Lower lobe of right lung (tissue), 2 donors: ENCODE measurements around the gene C17orf78. TPM values are rescaled to one million over a fixed set of nuclear protein-coding genes. Genes with fewer than 3 reads are reported as not detected.
"Not testable (repeated sequence)": the region's sequence is repeated elsewhere in the genome, so short reads cannot be mapped to it uniquely, and the experiment has no call there.

ENCODE experiments used
- ATAC-seq, 2 donors: fragments of 200-7000 bp; cut with Tn5 transposase; one replicate each; pipeline ENCODE4 v1.9.1; 2020 to 2022; ENCODE audit warnings: mild to moderate bottlenecking in 2 of 2, moderate library complexity in 2 of 2
- DNase-seq: peaks from one replicate; pipeline ENCODE4 v3.0.0-alpha.2; 2020
- H3K27ac ChIP-seq: fragments of 200-600 bp; one replicate; pipeline ENCODE4 v1.8.0; 2022
- H3K27me3 ChIP-seq: fragments of 200-600 bp; one replicate; pipeline ENCODE4 v1.8.0; 2022; ENCODE audit warnings: low read depth
- H3K36me3 ChIP-seq: fragments of 200-600 bp; one replicate; pipeline ENCODE4 v1.8.0; 2022; ENCODE audit warnings: mild to moderate bottlenecking
- H3K4me1 ChIP-seq: fragments of 200-600 bp; one replicate; pipeline ENCODE4 v1.8.0; 2022
- H3K4me3 ChIP-seq: fragments of 200-600 bp; one replicate; pipeline ENCODE4 v1.8.0; 2022; ENCODE audit warnings: mild to moderate bottlenecking
- H3K9me3 ChIP-seq: fragments of 200-600 bp; one replicate; pipeline ENCODE4 v1.8.0; 2022
- intact Hi-C: fragments of 100-400 bp; cut with DNase I; formaldehyde crosslinking; loops from one replicate; pipeline ENCODE4 v1.11.0; 2022
- total RNA-seq: library from RNA; stranded (reverse); fragmentation: NEBNext Ultra II Directional; extraction: Animal tissue kit (Norgen Biotek cat#: 25700); gene quantifications from one replicate; pipeline ENCODE4 v1.2.1, GENCODE V29; 2021
- TF ChIP-seq, protein P1 (sequence below): fragments of 200-600 bp; IDR thresholded peaks from one replicate; pipeline ENCODE4 v1.8.0; 2022; ENCODE audit warnings: antibody characterized with exemption, mild to moderate bottlenecking
- donor health status: DM: no; HTN: yes; CAD: no; lungs with severe emphysema.

The C17orf78 gene
- total RNA-seq, 1 donor from 2014 or later, result not detected

DNA sequence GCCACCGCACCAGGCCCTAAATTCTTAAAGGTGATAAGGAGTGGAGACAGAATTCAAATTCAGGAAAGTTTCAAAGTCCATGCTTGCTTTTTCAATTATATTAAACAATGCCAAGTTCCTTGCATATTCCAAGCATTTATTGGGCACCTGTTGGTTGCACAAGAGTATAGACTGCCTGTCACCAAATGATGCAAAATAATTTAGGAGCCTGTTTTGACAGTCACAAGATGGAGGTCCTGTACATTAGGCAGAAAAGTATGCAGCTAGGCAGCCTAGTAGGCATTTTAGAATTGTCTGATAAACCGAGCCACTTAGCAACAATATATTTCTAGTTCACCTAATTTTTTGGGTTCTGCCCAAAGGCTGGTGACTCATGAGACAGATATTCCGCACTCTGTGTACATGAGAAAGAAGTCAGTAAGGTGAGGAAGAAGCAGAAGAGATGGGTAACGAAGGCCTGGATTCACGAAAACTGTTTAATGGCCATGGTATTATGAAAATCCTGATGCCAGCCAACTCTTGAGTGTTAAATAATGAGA, 23.5 kb downstream of the C17orf78 start:
- Histone ChIP-seq H3K27ac (no peak overlapping the region), H3K27me3 (no peaks in the 10 kb centered on the region), H3K9me3 (no peaks in the 10 kb centered on the region), H3K4me3 (no peak overlapping the region), H3K4me1 (no peaks in the 10 kb centered on the region), H3K36me3 (no peaks in the 10 kb centered on the region)
- intact Hi-C loops, result no loop called here
- no peak for ATAC-seq
- TF ChIP-seq, protein P1, sequence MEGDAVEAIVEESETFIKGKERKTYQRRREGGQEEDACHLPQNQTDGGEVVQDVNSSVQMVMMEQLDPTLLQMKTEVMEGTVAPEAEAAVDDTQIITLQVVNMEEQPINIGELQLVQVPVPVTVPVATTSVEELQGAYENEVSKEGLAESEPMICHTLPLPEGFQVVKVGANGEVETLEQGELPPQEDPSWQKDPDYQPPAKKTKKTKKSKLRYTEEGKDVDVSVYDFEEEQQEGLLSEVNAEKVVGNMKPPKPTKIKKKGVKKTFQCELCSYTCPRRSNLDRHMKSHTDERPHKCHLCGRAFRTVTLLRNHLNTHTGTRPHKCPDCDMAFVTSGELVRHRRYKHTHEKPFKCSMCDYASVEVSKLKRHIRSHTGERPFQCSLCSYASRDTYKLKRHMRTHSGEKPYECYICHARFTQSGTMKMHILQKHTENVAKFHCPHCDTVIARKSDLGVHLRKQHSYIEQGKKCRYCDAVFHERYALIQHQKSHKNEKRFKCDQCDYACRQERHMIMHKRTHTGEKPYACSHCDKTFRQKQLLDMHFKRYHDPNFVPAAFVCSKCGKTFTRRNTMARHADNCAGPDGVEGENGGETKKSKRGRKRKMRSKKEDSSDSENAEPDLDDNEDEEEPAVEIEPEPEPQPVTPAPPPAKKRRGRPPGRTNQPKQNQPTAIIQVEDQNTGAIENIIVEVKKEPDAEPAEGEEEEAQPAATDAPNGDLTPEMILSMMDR, result no peak
- DNase-seq, result no peak

DNA sequence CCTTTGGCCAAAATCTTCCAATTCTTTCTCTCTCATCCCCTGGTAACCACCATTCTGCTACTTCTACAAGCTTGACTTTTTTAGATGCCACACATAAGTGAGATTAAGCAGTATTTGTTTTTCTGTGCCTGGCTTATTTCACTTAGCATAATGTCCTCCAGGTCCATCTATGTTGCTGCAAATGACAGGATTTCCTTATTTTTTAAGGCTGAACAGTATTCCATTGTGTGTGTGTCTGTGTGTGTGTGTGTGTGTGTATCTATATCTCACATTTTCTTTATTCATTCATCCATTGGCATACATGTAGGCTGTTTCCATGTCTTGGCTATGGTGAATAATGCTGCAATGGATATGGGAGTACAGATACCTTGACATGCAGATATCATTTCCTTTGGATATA, 24.7 kb downstream of the C17orf78 start:
- no peaks in the 10 kb centered on the region for H3K27me3 ChIP-seq
- no peaks in the 10 kb centered on the region for H3K9me3 ChIP-seq
- ATAC-seq (no peak), DNase-seq (no peak)
- intact Hi-C loops, result no loop called here
- peaks cover 8% of the 10 kb centered on the region for H3K4me1 ChIP-seq
- TF ChIP-seq, protein P1, result no peak
- no peak overlapping the region for H3K4me3 ChIP-seq
- no peaks in the 10 kb centered on the region for H3K36me3 ChIP-seq
- no peak overlapping the region for H3K27ac ChIP-seq

DNA sequence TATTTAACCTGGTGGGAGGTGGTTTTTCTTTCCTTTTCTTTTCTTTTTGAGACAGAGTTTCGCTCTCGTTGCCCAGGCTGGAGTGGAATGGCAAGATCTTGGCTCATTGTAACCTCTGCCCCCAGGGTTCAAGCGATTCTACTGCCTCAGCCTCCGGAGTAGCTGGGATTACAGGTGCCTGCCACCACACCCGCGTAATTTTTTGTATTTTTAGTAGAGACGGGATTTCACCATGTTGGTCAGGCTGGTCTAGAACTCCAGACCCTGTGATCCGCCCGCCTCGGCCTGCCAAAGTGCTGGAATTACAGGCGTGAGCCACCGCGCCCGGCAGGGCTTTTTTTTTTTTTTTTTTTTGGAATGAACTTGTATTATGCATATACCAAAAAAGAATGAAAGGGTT, 29.7 kb downstream of the C17orf78 start:
- peaks cover 24% of the 10 kb centered on the region for H3K4me1 ChIP-seq
- H3K36me3 ChIP-seq, H3K27ac ChIP-seq, H3K9me3 ChIP-seq, ATAC-seq, DNase-seq, H3K27me3 ChIP-seq, intact Hi-C loops: not testable (repeated sequence)
- H3K4me3 ChIP-seq, result peak overlapping the region; percentile 96

DNA sequence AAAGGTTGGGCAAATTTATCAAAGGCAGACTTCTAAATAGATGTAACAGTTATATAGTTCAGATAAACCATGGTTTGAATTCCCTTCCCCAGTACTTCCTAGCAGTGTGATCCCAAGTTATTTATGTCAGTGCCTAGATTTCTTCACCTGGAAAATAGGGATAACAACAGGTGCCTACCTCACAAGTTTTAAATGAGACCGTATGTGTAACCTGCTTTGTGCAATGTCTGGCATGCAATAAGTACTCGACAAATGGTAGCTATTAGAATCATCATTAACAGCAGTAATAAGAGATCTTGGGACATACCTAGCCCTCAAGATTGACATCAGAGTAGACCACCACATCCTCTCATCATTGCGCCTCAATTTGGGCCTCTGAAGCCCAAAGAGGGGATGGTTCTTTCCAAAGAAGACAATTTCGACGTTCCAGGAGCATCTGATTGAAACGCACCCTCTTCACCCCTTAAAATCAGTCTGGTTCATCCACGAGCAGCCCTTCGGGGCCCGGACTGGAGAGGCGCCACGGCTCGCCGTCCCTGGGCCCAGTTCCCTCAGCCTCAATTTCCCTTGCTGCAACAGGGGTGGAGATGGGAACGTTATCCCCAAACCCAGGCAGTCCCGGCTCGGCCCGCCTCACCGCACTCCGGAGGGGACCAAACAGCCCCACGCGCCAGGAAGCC, 30.3 kb downstream of the C17orf78 start:
- no peaks in the 10 kb centered on the region for H3K9me3 ChIP-seq
- DNase-seq (no peak), ATAC-seq (peak in 1 of 2 donors; percentile 53)
- H3K4me1 ChIP-seq, result peaks cover 24% of the 10 kb centered on the region
- intact Hi-C loops, result no loop called here
- peak overlapping the region; percentile 89 for H3K27ac ChIP-seq
- peak overlapping the region; percentile 96 for H3K4me3 ChIP-seq
- H3K36me3 ChIP-seq, result peaks cover 2% of the 10 kb centered on the region
- TF ChIP-seq, protein P1, result no peak
- H3K27me3 ChIP-seq, result no peaks in the 10 kb centered on the region

DNA sequence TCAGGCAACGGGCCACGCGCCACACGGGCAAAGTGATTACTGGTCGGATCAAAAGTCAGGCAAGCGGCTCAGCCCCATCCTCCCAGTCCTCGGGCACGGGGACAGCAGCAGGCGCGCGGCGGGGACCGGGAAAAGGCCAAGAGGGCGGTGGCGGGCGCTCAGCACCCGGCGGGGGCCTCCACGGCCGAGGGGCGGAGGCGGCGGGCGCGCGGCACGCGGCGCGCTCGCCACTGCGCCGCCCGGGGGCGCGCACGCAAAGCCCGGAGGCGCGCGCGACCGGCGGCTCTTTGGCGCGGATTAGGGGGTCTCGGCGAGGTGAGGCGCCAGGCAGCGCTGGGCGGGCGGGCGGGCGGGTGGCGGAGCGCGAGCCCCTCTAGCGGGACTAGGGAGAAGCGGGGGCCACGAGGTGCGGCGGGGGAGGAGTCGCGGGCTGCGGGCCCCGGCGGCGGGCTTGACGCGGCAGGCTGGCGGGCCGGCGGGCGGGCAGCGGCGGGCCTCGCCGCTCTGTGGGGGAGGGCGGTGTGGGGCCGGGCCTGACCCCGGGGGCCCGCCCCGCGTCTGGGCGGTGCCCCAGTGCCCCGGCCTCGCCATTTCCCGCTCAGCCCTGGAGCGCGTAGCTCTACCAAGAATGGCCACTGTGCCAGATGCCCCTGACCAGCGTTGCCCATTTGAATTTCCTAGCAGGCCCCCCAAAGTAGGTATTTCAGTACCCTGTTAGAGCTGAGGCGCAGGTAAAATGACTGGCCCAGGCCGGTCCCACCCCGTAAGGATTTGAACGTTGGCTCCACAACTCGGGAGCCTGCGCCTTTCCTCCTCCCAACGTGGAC, 31.1 kb downstream of the C17orf78 start, which contains the start of the genes ACACA and TADA2A:
TSS of gene ACACA (minus strand) at position 202 of the 827 bp plus-strand sequence. CDS start 537 bp downstream, outside the sequence.
TSS of gene TADA2A (plus strand) at position 252 of the 827 bp plus-strand sequence. CDS start 4,480 bp downstream, outside the sequence.
- peak within 1 kb of the TSS; percentile 96 for H3K4me3 ChIP-seq
- DNase-seq (peak; percentile 87), ATAC-seq (peak; percentile 98 to 99)
- TF ChIP-seq, protein P1, result no peak
- H3K27me3 ChIP-seq, result no peaks in the 10 kb centered on the region
- H3K36me3 ChIP-seq, result peaks cover 9% of the 10 kb centered on the region
- H3K4me1 ChIP-seq, result peaks cover 24% of the 10 kb centered on the region
- intact Hi-C loops, result no loop called here
- H3K9me3 ChIP-seq, result no peaks in the 10 kb centered on the region
- peak within 1 kb of the TSS; percentile 89 for H3K27ac ChIP-seq

DNA sequence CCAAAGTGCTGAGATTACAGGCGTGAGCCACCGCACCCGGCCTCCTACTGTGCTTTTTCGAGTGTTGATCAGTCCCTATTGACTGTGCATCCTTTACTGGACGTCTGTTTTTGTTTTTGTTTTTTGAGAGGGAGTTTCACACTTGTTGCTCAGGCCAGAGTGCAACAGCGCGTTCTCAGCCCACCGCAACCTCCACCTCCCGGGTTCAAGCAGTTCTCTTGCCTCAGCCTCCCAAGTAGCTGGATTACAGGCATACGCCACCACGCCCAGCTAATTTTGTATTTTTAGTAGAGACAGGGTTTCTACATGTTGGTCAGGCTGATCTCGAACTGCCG, 32.3 kb downstream of the C17orf78 start:
- ATAC-seq, DNase-seq, H3K4me3 ChIP-seq, intact Hi-C loops, H3K27me3 ChIP-seq, H3K9me3 ChIP-seq: not testable (repeated sequence)
- peak overlapping the region; percentile 89 for H3K27ac ChIP-seq
- H3K36me3 ChIP-seq, result peaks cover 22% of the 10 kb centered on the region
- H3K4me1 ChIP-seq, result peaks cover 24% of the 10 kb centered on the region
